ENCODE data around the gene GPM6B. TPM values are rescaled to one million over a fixed set of nuclear protein-coding genes. Genes with fewer than 3 reads are reported as not detected.

GPM6B gene
- total RNA-seq, 4 donors from 2014 or later: 199 to 408 (median 299) TPM

DNA sequence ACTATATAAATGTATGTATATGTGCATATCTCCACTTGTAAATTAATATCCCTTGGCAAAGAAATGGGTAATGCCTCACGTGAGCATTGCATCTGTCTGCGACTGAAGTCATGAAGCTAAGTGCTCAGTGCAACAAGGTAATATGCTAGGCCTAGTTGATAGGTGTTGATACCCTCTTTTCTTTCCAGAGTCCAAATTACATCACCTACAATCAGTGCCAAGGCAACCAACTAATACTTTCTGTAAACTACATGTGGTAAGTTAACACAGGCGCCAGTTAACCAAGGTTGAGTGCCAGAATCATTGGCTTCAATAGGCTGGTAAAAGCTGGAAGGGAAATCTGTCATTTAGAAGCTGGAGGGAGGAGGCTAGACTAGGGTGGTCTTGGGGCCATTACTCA is 41.1 kb downstream of the GPM6B start:
- no peak for DNase-seq (ENCODE audit: low spot score in 2 of 2)
- no peak for TF ChIP-seq POLR2A (IDR thresholded peaks at IDR 0.05)
- TF ChIP-seq, protein P1, sequence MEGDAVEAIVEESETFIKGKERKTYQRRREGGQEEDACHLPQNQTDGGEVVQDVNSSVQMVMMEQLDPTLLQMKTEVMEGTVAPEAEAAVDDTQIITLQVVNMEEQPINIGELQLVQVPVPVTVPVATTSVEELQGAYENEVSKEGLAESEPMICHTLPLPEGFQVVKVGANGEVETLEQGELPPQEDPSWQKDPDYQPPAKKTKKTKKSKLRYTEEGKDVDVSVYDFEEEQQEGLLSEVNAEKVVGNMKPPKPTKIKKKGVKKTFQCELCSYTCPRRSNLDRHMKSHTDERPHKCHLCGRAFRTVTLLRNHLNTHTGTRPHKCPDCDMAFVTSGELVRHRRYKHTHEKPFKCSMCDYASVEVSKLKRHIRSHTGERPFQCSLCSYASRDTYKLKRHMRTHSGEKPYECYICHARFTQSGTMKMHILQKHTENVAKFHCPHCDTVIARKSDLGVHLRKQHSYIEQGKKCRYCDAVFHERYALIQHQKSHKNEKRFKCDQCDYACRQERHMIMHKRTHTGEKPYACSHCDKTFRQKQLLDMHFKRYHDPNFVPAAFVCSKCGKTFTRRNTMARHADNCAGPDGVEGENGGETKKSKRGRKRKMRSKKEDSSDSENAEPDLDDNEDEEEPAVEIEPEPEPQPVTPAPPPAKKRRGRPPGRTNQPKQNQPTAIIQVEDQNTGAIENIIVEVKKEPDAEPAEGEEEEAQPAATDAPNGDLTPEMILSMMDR (IDR thresholded peaks at IDR 0.05): no peak
- no peak for TF ChIP-seq EP300 (IDR thresholded peaks at IDR 0.05)
- WGBS, 2 donors: 96 to 97% methylated on average over 3 of the region's 3 CpGs
- Histone ChIP-seq H3K36me3 (peaks cover 0 to 20% (median 0%) of the 10 kb centered on the region in 3 donors), H3K27ac (no peak overlapping the region), H3K27me3 (no peaks in the 10 kb centered on the region), H3K9me3 (no peaks in the 10 kb centered on the region), H3K4me1 (peaks cover 0 to 5% (median 2%) of the 10 kb centered on the region in 4 donors), H3K4me3 (no peak overlapping the region)

DNA sequence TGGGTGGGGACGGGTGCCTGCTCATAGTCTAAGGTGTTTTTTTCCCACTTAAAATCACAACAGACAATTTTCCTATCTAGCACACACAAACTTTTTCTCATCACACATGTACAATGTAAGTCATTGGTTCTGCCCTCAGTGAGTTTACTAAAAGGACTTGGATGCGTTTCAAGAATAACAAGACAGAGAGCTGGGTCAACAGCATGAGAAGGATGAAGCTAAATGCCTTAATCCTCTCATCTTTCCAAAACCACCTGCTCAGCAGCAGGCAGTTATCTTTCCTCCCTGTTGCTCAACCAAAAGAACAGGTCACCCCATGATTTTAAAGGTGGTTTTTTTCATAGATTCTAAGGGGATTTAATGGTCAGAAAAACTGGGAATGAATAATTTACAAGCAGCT is 42.2 kb downstream of the GPM6B start:
- Histone ChIP-seq H3K4me3 (no peak overlapping the region), H3K9me3 (no peaks in the 10 kb centered on the region), H3K27ac (no peak overlapping the region), H3K36me3 (peaks cover 0 to 22% (median 0%) of the 10 kb centered on the region in 3 donors), H3K27me3 (no peaks in the 10 kb centered on the region), H3K4me1 (peaks cover 0 to 6% (median 0%) of the 10 kb centered on the region in 4 donors)
- 74 to 88% methylated on average over 2 of the region's 2 CpGs for WGBS, 2 donors
- TF ChIP-seq POLR2A (IDR thresholded peaks at IDR 0.05) (no peak), EP300 (IDR thresholded peaks at IDR 0.05) (no peak)
- TF ChIP-seq, protein P1 (IDR thresholded peaks at IDR 0.05): no peak
- no peak for DNase-seq (ENCODE audit: low spot score in 2 of 2)

- no peak for DNase-seq (ENCODE audit: low spot score in 2 of 2)
- Histone ChIP-seq H3K27ac (no peak overlapping the region), H3K4me1 (peaks cover 0 to 6% (median 3%) of the 10 kb centered on the region in 4 donors), H3K9me3 (no peaks in the 10 kb centered on the region), H3K4me3 (no peak overlapping the region), H3K27me3 (no peaks in the 10 kb centered on the region), H3K36me3 (peaks cover 0 to 20% (median 0%) of the 10 kb centered on the region in 3 donors)
- 92 to 95% methylated on average over 3 of the region's 3 CpGs for WGBS, 2 donors
- TF ChIP-seq EP300 (IDR thresholded peaks at IDR 0.05): no peak
- TF ChIP-seq, protein P1 (IDR thresholded peaks at IDR 0.05): no peak
- TF ChIP-seq POLR2A (IDR thresholded peaks at IDR 0.05): no peak
These were observed 46.8 kb downstream of the GPM6B start for GRCh38 chrX:13770013-13770535.

DNA sequence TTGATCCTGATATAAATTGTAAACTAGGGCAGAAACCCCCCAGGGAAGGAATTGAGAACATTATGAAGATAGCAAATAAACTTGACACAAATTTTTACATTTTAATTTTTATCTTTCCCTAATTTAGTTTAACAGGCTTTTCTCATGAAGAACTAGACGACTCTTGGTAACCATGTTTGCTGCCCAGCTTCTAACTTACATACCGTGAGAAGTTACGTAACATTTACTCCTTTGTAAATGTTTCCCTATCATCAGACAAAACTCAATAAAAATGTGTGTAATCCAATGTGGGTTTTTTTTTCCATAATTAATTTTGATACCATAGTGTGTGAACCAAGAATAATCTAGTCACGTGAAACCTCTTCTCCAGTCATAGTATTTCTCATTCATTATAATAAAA is 48.0 kb downstream of the GPM6B start:
- TF ChIP-seq POLR2A (IDR thresholded peaks at IDR 0.05) (no peak), EP300 (IDR thresholded peaks at IDR 0.05) (no peak)
- TF ChIP-seq, protein P1 (IDR thresholded peaks at IDR 0.05): no peak
- Histone ChIP-seq H3K36me3 (peaks cover 0 to 14% (median 0%) of the 10 kb centered on the region in 3 donors), H3K4me1 (peaks cover 0 to 16% (median 3%) of the 10 kb centered on the region in 4 donors), H3K27me3 (no peaks in the 10 kb centered on the region), H3K27ac (no peak overlapping the region), H3K4me3 (no peak overlapping the region), H3K9me3 (no peaks in the 10 kb centered on the region)
- 88% methylated on average over 4 of the region's 4 CpGs for WGBS, 2 donors
- no peak for DNase-seq (ENCODE audit: low spot score in 2 of 2)

- Histone ChIP-seq H3K27ac (peak overlapping the region; percentile 7 to 79 (median 60)), H3K4me3 (no peak overlapping the region), H3K9me3 (no peaks in the 10 kb centered on the region), H3K36me3 (peaks cover 0 to 23% (median 0%) of the 10 kb centered on the region in 3 donors), H3K27me3 (no peaks in the 10 kb centered on the region), H3K4me1 (peaks cover 0 to 20% (median 3%) of the 10 kb centered on the region in 4 donors)
- WGBS, 2 donors: 23 to 50% methylated on average over 6 of the region's 6 CpGs
- no peak for DNase-seq (ENCODE audit: low spot score in 2 of 2)
- TF ChIP-seq EP300 (IDR thresholded peaks at IDR 0.05): no peak
- TF ChIP-seq, protein P1 (IDR thresholded peaks at IDR 0.05): peak in 2 of 5 experiments; percentile 23 to 27
- no peak for TF ChIP-seq POLR2A (IDR thresholded peaks at IDR 0.05)
These were observed 52.1 kb downstream of the GPM6B start for GRCh38 chrX:13764765-13765164.

All from tibial nerve (tissue), 4 donors.